GM20000 (cell line): Measurements from ENCODE around the gene SLC35F1.

ENCODE experiments used
- DNase-seq: peaks from one replicate; pipeline ENCODE4 v3.0.0; 2012; ENCODE audit warnings: low spot score
- TF ChIP-seq, protein P1 (sequence below): IDR thresholded peaks from 2 replicates; pipeline ENCODE4 v1.5.1; 2012; ENCODE audit warnings: mild to moderate bottlenecking, control low read depth; ENCODE audit errors: extremely low read depth, missing control alignments

The SLC35F1 gene

DNA sequence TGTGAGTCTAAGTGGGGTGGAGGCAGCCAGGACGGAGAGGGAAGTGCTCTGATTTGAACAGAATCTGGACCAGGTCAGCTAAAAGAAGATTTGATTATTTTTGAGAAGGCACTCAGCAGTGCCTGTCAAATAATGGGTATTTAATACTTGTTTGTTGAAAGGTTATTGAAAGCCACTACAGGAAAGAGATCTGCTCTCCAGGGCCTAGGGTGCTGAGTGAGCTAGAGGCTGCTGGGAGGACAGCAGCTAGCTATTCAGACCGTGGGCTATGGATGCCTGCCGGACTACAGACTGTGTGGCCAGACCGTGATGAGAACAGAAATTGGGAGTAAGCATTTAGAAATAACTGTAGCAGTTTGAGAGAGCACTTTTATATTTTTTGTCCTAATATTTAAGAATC is 8.8 kb downstream of the SLC35F1 start:
- no peak for DNase-seq
- TF ChIP-seq, protein P1, sequence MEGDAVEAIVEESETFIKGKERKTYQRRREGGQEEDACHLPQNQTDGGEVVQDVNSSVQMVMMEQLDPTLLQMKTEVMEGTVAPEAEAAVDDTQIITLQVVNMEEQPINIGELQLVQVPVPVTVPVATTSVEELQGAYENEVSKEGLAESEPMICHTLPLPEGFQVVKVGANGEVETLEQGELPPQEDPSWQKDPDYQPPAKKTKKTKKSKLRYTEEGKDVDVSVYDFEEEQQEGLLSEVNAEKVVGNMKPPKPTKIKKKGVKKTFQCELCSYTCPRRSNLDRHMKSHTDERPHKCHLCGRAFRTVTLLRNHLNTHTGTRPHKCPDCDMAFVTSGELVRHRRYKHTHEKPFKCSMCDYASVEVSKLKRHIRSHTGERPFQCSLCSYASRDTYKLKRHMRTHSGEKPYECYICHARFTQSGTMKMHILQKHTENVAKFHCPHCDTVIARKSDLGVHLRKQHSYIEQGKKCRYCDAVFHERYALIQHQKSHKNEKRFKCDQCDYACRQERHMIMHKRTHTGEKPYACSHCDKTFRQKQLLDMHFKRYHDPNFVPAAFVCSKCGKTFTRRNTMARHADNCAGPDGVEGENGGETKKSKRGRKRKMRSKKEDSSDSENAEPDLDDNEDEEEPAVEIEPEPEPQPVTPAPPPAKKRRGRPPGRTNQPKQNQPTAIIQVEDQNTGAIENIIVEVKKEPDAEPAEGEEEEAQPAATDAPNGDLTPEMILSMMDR: no peak

- TF ChIP-seq, protein P1: no peak
These were observed 9.4 kb downstream of the SLC35F1 start for GRCh38 chr6:117916483-117916882.

GRCh38 chr6:117917176-117917575 is 10.1 kb downstream of the SLC35F1 start:
- no peak for DNase-seq
- TF ChIP-seq, protein P1: no peak

More at GRCh38 chr6:117916483-117916882, 9.4 kb downstream of the SLC35F1 start:
- no peak for DNase-seq

GRCh38 chr6:117918454-117918853 is 11.4 kb downstream of the SLC35F1 start:
- TF ChIP-seq, protein P1: no peak

GRCh38 chr6:117919275-117919674 is 12.2 kb downstream of the SLC35F1 start:
- no peak for DNase-seq

More at GRCh38 chr6:117918454-117918853, 11.4 kb downstream of the SLC35F1 start:
- DNase-seq: no peak

GRCh38 chr6:117919775-117920729 is 13.0 kb downstream of the SLC35F1 start:
- no peak for DNase-seq
- TF ChIP-seq, protein P1: no peak

More at GRCh38 chr6:117919275-117919674, 12.2 kb downstream of the SLC35F1 start:
- TF ChIP-seq, protein P1: no peak

DNA sequence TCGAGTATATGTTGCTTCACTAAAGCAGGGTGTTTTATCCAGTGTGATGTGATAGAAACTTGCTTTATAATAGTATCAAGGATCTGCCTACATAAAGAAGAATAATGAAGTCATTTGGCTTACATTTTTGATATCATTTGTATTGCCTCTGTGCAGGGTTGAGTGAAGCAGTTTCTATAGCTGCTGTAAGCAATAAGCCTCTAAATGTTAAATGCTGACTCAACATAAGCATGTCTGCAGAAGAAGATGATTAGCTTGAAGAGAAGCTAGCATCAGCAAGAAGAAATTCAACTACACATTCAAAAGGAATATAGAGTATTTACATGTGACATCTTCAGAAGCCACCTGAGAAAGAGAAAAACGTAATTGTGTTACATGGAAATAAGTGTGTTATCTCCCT is 17.6 kb downstream of the SLC35F1 start:
- DNase-seq: no peak
- TF ChIP-seq, protein P1: no peak
